VCaP (cell line): ENCODE results near the gene WASL.

Source experiments
- H3K27ac ChIP-seq: fragments of 450-650 bp; 2 replicates; pipeline ENCODE4 v1.5.1; 2017
- TF ChIP-seq, protein P1 (sequence below): fragments of 450-650 bp; conservative IDR thresholded peaks from 2 replicates; pipeline ENCODE4 v1.5.1; 2017; ENCODE audit warnings: mild to moderate bottlenecking, moderate library complexity

WASL gene

DNA sequence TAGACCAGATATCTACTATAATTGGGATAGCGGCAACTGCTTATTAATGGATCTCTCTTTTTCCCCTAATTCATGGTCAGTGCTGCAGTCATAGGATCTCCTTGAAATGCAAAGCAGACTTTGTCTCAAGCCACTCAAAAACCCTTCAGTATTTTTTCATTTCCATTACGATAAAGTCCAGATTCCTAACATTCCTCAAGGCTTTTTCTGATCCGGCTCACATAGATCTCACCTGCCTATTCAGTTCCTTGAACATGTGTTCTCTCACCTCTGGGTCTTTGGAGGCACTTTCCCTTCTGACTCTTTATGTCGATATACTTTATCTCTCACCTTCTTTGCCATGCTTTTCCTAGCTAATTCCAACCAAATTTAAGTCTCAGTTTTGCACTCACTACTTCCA lies 25.7 kb upstream of the WASL start:
- no peak overlapping the region for H3K27ac ChIP-seq
- TF ChIP-seq, protein P1, sequence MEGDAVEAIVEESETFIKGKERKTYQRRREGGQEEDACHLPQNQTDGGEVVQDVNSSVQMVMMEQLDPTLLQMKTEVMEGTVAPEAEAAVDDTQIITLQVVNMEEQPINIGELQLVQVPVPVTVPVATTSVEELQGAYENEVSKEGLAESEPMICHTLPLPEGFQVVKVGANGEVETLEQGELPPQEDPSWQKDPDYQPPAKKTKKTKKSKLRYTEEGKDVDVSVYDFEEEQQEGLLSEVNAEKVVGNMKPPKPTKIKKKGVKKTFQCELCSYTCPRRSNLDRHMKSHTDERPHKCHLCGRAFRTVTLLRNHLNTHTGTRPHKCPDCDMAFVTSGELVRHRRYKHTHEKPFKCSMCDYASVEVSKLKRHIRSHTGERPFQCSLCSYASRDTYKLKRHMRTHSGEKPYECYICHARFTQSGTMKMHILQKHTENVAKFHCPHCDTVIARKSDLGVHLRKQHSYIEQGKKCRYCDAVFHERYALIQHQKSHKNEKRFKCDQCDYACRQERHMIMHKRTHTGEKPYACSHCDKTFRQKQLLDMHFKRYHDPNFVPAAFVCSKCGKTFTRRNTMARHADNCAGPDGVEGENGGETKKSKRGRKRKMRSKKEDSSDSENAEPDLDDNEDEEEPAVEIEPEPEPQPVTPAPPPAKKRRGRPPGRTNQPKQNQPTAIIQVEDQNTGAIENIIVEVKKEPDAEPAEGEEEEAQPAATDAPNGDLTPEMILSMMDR = no peak

DNA sequence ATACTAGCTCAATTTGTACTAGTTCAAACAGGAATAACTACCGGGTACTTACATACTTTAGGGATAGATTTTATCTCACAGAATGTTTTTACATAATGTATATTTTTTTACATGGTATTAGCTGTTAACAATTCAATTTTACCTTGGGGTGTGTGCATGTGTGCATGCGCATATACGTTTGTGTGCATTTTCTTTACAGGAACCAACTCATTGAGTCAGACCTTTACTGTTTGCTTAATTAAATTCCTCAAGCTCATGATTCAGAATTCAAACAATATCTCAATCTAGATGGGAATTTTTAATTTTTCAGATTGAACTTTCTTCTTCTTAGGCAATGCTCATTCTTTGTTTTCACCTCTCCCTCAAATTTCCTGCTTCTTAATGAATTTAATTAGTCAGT lies 24.7 kb upstream of the WASL start:
- no peak overlapping the region for H3K27ac ChIP-seq
- TF ChIP-seq, protein P1 = no peak

DNA sequence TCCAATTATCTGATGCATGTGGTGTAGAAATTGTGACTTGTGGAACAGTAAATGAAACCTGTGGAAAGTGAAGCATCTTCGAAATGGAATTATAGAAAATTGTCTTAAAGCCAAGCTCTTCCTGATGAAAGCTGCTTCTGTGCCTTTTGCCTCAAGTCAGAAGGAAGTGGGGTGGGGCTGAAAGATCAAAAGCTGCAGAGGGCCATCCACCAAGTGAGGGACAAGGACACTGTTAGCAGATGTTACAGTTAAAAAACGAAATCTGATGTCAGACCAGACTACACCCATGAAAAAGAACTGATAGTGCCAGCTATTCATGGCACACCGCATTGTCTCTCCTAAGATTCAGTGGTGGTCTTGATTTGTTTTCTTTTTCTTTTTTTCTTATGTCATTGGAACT lies 23.8 kb upstream of the WASL start:
- no peak overlapping the region for H3K27ac ChIP-seq
- TF ChIP-seq, protein P1 = no peak

DNA sequence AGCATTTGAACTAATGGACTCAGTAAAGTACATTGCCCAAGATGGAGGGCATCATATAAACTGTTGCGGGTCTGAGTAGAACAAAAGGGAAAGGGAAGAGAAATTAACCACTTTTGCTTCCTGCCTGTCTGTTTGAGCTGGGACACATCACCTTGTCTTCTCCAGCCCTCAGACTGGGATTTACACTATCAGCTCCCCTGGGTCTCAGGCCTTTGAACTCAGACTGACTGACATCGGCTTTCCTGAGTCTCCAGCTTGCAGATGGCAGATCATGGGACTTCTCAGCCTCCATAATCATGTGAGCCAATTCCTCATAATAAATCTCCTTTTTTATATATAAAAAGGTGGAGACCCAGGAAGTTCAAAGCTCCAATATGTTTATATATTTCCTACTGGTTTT lies 23.0 kb upstream of the WASL start:
- TF ChIP-seq, protein P1 = no peak
- H3K27ac ChIP-seq = no peak overlapping the region

DNA sequence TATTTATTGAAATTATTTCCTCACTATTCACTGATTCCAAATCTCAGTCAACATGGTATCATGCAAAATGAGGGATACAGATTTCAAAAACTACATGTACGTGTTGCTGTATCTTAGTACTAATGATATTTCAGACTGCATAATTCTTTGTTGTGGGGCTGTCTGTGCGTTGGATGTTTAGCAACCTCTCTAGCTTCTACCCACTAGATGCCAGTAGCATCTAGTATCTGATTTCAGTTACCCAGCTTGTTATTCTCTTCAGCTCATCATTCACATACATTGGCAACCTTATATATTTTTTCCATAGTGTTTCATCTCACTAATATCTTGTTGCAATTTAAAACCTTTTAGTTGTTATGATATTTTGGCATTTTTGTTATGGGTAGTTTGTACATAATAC lies 22.5 kb upstream of the WASL start:
- no peak overlapping the region for H3K27ac ChIP-seq

DNA sequence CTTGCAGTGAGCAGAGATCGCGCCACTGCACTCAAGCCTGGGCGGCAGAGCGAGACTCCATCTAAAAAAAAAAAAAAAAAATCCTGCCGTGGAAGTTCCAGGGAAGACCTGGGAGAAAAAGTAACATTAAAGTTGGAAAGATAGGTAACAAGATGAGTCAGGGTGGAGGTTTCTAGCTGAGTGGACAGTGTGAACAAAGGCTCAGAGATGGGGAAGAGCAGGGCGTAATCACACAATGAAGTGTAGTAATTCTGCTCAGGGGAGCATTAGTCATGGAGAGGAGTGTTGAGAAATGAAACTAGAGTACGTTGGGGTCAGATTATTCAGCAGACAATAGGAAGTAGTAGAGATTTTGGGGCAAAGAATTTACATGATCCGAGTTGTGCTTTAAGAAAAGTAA lies 21.6 kb upstream of the WASL start:
- TF ChIP-seq, protein P1 = no peak
- no peak overlapping the region for H3K27ac ChIP-seq

More for the DNA sequence above, 22.5 kb upstream of the WASL start:
- TF ChIP-seq, protein P1 = peak; percentile 35; the same call in 1 of the 2 replicates

DNA sequence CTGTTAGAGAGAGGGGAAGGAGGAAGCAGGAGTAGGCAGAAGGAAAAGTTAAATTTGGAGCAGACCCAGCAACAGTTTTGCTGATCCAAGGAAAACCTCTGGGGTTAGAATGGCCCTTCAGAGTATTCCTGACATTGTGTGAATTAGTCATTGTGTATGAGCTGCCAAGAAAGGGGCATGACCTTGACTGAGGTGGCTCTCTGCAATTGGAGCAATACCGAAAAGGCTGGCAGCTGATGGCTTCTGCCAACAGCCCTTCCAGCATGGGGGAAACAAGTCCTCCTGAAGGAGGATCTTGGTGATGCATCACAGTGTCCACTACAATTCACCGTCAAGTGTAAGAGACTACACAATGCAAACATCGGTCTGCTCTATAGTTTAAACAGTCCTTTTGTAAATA lies 20.6 kb upstream of the WASL start:
- TF ChIP-seq, protein P1 = no peak
- no peak overlapping the region for H3K27ac ChIP-seq

DNA sequence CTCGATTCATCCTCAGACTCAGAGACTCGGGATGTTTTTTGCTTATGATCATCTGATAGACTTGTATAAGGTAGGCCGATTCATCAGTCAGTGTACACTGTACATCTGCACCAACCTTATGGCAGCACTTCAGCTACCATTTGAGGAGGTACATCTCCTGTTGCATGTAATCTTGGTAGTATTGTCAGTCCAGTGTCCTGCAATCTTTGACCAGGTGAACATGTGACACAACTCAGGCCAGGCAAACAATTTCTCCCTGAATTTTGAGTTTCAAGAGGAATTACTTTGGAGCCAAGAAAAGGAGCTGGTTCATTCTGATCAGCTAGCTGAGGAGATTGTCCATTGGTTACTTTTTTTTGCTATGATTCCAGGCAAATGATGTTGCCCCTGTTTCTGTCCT lies 19.7 kb upstream of the WASL start:
- TF ChIP-seq, protein P1 = no peak
- no peak overlapping the region for H3K27ac ChIP-seq
